Activated CD4-positive, alpha-beta T cell treated with anti-CD3 and anti-CD28 coated beads, Interleukin-10, Interleukin-2, amounts not matched to agents 100 ng/mL and 50 ng/mL, durations not matched to agents 16 hours and 8 hours (primary cell): ENCODE results near the gene NFATC2.
A peak's percentile ranks its signal among the peaks of the same experiment; 100 is the strongest.

Experiments used
- DNase-seq: peaks from one replicate; pipeline ENCODE4 v3.0.0-alpha.2; 2020

Gene NFATC2

DNA sequence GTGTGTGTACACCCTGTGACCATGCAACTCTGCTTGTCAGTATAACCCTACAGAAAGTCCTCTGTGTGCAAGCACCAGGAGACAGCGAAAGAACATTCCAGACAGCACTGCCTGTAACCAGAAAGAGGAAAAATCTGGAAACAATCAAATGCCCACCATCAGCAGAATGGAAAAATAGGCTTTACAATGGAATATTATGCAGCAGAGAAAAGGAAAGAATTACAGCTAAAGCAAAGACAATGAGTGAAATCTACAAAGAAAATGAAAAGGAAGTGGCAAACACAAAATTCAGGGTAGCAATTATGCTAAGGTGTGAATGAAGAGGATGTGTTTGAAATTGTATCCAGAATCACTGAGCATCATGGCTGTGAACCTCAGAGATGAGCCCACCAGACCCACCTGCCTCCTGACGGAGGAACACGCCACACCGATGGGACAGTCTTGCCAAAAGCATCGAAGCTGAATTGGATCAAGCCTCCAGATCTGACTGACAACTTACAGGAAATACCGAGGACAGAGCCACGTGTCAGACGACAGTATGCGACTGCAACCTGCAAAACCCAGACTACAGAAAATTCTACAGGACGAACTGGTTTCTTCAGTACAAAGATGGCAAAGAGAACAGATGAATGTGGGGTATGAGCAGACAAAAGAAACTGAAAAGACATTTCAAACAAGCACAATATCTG lies 133.2 kb downstream of the NFATC2 start:
- no peak for DNase-seq

GRCh38 chr20:51404297-51405060 lies 138.0 kb downstream of the NFATC2 start:
- DNase-seq, result peak; percentile 99

- DNase-seq, result no peak
Measured at GRCh38 chr20:51403466-51404220, 138.9 kb downstream of the NFATC2 start.

- DNase-seq, result peak; percentile 90
Measured at GRCh38 chr20:51402201-51402600, 140.3 kb downstream of the NFATC2 start.

DNA sequence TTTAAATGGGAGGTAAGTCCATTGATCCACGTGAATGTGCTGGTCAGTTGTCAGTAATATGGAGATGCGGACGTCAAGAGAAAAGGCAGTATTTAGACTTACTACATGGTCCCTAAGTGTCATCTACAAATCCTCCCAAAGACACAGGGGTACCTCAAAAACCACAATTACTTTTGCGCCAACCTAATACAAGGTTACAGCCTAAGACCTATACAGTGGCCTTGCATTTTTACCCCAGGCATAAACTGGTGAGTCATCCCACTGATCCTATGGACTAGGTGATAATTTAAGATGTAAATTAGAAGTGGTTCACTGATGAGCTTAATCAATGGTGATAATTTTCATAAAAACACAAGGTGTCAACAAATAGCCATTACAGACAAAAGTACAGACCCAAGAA lies 141.0 kb downstream of the NFATC2 start:
- peak; percentile 37 for DNase-seq

DNA sequence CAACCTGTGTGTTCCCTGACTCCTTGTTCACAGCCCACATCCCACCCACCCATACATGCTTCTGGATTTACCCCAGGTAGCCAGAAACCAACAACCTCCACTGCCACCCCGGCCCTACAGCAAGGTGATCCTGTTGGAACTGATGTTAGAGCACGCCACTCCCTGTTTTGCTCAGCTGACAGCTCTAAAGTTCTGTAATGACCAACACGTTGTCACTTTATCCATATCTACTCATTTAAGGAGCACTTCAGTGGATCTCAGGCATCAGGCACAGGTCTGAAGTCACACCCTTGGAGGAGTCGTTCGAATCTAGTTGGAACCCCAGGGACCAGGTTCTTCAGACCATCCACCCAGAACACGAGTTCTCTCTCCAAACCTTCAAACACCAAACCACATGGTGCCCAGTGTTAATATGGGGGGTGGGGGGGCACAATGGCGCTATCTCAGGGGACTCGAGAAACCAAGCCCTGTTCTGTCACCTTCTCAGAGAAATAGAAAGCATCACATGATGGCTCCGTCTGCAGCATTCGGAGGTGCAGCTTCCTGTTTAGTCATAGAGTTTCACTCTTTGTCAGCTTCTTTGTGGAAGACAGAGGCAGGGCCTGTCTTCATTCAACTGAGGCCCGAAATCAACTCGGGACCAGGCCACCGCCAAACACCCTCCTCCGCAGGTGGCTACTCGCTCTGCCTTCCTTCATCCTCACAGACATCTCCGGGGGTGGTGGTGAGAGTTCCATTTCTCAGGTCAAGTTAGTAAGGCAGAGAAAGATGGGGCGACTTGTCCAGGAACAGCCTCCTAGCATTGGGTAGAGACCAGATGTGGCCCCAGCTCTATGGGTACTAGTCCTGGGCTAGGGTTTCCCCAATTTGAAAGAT lies 142.2 kb downstream of the NFATC2 start:
- peak; percentile 96 for DNase-seq

- DNase-seq, result peak; percentile 82
Measured at GRCh38 chr20:51399006-51399890, 143.3 kb downstream of the NFATC2 start.

DNA sequence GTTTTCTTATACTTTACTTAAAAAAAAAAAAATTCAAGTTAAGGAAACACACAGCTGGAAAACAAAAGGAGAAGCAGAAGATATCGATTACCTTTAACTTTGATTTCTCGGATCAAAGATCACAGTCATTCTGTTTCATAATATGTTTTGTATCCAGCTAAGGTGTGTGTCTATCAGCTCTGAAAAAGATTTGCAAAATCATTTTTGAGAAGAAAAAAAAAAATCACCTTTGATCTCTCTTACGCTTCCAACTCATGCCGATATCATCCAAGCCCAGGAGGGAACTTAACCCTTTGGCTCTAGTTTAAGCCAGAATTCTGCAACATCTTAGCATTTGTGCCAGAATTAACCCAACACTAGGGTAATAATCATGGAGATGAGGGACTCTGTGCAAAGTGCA lies 144.0 kb downstream of the NFATC2 start:
- DNase-seq, result no peak

DNA sequence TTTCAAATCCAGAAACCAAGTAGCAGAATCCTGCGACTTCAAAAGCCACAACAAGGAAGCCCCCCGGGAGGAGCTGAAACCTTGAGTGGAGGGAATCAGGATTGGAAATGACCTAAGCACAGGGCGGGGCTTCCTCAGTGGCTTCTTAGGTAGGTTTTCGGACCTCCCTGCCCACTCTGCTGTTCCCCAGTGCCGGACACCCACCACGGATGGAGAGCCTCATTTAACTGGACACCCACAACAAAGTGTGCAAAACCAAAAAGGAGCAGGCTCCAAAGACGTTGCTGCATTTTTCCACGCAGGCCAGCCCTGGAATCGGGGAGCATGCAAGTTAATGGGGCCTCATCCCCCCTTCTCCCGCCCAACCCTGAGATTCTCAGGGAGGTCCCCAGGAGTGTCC lies 144.4 kb downstream of the NFATC2 start:
- no peak for DNase-seq

DNA sequence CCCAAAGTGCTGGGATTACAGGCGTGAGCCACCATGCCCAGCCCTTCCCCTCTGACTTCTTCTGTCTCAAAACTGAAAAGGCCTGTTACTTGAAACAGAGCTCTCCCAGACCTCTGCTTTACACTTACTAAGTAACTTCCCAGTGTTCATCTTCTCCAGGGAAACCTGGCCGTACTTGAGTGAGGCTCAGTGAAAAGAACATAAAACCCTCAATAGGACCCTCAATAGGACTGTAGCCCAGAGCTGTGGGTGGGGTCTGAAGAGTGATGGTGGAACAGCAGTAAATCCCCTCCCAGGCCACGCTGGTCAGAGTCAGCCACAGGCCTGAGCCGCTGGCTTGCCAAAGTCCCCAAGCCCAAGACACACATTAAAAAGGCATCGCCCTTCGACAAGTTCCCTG lies 145.4 kb downstream of the NFATC2 start:
- DNase-seq, result no peak

DNA sequence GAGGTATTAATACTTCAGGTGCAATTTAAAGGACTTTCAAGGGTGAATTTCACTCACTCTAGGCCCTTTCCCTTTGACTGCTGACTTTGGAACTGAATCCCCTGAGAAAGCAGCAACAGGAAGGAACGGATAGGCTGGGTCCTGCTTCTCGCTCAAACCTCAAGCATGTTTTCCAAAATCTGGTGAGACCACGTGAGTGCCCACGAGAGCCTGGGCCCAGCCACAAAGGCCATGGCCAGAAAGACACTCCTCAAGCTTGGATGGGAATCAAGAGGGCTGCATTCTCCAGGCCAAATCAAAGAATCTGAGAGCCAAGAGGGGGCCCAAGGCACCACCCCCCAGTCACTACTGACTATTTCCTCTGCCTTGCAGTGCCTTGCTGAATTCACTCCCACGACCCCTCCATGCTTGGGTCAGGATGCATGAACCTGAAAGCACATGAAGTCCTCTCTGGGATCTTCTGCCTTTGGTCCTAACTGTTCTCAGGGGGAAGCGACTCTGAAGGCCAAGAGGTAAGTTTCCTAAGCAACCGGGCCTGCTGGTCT lies 146.1 kb downstream of the NFATC2 start:
- no peak for DNase-seq

DNA sequence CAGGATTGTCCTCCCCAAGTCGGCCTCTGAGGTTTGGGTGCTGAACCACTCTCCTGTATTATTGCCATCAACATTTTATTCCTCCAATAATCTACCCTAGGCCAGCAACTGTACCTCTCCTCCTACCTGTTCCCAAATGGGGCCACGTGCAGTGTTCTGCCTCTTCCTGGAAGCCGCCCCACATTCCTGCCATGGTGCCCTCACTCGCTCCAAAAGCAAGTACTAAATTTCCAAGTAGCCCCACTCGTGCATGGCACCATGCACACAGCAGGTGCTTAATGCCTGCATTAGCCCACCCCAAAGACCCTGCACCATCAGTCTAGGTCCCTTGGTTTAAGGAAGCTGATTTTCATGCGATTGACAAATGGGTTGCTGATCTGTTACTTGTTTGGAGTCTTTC lies 147.8 kb downstream of the NFATC2 start:
- no peak for DNase-seq

DNA sequence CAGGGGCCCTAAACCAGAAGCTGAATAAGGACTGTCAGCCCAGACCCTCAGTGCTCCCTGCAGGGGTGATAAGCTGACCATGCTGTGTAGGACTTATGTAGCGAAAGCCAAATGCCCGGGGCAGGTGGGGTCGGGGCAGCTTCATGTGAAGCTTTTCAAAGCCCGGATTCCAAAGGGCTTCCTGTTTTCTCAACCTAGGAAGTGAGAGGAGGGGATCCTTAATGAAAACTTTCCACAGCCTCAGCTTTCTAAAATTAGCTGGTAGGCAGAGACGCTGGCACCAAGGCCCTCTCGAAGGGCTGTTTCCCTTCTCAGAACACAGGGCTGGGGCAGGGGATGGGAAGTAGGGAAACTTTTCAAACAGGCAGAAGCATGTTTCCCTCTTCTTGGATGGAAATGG lies 148.9 kb downstream of the NFATC2 start:
- DNase-seq, result no peak

DNA sequence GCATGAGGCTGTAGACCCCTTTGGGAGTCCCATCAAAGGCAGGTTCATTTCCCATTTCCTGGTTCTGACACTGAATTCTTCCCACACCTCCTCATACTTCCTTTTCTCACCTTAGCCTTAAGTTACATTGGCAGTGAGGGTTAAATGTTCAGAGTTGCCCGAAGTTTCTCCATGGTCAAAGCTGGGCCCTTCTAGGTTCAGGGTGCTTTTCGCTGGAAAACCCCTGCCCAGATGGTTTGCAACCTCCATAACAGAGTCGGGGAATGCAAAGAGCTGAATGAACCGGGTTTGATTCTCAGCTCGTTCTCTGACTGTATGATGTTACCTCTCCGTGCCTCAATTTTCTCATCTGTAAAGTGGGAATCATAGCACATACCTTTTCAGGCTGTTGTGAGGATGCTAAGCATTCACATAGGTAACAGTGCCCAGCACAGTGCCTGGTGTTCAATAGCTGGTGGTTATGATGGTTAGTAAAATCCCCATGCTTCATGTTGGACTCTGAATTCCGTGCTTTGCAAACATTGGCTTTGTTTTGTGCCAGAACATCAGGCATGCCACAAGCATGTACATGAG lies 149.8 kb downstream of the NFATC2 start:
- DNase-seq, result no peak

DNA sequence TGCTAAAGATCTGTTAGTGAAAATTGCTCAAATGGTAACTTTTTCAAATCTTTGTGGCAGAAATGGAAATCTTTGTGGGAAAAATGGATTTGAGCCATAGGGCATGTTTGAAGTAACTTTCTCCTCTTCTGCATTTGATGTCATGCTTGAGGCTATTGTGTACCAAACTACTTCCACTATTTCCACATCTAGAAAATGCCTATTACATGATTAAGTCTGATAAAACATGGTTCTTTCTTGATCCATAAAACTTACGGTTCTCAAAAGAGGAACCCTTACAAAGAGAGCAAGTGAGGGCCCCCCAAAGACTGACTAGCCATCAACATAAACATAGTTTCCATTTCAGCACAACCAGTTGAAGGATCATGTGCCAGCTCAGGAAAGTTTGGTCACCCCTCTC lies 150.6 kb downstream of the NFATC2 start:
- DNase-seq, result no peak

- DNase-seq, result no peak
Measured at GRCh38 chr20:51389543-51390264, 152.8 kb downstream of the NFATC2 start.

DNA sequence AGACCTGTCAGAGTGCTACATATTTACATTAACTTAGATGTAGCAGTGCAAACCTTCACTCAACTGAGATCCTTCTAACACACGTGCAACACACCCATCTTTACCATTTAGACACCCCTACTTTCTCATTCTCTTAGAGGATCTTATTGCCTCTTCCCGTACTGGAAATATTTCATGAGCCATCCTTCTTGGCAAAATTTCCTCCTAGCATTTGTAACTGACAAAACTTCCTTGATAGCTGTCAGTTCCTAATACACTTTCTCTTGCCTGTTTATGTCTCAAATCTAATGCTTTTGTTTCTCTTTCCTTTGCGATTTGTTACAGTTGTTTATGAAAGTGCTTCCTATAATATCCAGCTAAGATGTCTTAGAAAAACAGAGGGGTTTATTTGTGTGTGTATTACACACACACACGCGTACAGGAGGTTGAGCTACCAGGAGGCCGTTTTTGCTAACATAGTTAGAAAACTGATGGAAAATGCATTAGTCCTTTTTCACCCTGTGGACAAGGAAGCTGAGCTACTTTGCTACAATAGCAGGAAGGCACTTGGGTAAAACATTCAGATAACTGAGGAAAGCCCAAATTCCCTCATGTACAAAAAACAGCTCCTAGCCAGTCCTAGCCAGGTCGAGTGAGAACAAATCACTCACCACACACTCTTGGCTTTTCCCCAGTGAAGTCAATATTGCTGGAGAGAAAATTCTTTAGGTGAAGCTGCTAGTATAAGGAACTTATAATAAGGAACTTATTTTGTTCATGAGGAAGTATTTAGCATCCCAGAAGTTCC lies 153.6 kb downstream of the NFATC2 start:
- no peak for DNase-seq

- DNase-seq, result peak; percentile 73
Measured at GRCh38 chr20:51388227-51388626, 154.3 kb downstream of the NFATC2 start.

DNA sequence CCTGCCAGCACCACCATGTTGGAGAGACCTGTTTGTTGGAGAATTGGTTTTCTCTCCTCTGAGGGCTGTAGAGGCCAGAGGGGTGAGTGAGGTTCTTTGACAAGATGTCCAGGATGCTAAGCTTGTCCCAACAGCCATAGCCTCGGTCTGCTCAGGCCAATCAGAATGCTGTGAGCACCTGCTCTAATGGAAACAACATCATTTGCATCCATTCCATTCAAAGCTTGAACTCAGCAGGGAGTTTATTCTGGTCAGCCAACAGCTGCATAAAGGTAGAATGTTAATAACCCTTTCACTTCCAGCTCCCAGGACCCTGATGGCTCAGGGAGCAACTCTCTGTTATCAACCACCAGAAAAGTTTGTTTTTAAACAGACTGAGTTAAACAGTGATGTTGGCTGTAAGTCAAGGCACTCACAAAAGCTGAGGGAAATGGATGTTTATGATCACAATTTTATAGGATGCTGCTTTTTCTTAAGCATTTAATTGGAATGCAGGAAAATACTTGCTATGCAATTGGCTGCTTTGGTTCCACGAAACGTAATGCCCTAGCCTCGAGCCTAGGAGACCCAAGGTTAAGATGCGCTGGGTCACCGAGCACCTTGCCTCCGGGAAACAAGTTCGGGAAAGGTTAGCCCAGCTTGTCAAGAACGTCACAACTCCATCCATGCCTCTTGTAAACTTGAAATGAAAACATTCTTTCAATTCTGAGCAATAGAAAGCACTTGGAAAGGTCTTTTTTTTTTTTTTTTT lies 155.2 kb downstream of the NFATC2 start:
- no peak for DNase-seq
